ENCODE measurements around the gene MRTFA.

MRTFA gene

DNA sequence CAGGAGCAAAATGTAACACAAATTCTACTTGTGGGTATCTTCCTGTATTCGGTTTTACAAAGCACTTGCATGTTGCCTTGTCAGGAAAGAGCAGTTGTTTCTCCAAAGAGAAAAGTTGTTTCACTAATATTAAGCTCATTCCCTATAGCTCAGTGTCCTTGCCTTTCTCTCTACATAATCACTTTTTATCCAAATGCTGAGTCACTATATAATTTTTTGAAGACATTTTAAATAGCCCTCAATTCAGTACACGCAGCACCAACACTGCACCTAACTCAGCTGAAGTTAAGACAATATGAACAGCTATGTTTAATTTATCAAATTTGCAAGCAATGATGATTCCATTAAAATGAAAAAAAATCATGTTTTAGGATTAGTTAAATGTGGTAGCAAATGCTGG is 14.5 kb upstream of the MRTFA start:
- H3K4me1 ChIP-seq = peaks cover 12% of the 10 kb centered on the region
- H3K27me3 ChIP-seq (ENCODE audit: low read depth) = no peaks in the 10 kb centered on the region
- DNase-seq (ENCODE audit: low spot score in 2 of 2) = no peak
- H3K36me3 ChIP-seq (replicated peaks) = no peaks in the 10 kb centered on the region; the same call in 1 of the 2 replicates
- peak overlapping the region; percentile 63 for H3K4me3 ChIP-seq
- no peaks in the 10 kb centered on the region for H3K9me3 ChIP-seq
- in situ Hi-C loops (cut with MboI; ENCODE audit: low sequenced_read_pairs) = loop anchor here (5.0 kb wide), 1 partner anchor 219 kb away; no protein-coding TSS in a partner anchor

DNA sequence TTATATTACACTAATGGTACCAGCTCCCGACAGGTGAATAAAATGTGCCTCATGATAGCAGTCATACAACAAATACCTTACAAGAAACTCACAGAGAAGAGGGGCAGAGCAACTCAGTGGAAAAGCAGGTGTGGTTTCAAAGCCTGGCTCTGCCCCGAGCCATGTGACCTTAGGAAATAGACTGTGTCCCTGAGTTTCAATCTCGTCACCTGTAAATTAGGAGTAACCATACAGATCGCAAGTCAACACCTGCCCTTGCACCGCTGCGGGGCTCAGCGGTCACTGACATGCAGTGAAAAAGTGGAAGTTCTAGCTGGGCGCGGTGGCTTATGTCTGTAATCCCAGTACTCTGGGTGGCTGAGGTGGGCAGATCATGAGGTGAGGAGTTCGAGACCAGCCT is 11.9 kb upstream of the MRTFA start:
- H3K27me3 ChIP-seq (ENCODE audit: low read depth) = no peaks in the 10 kb centered on the region
- DNase-seq (ENCODE audit: low spot score in 2 of 2) = no peak
- H3K36me3 ChIP-seq (replicated peaks) = no peaks in the 10 kb centered on the region
- in situ Hi-C loops (cut with MboI; ENCODE audit: low sequenced_read_pairs) = no loop called here
- H3K9me3 ChIP-seq = no peaks in the 10 kb centered on the region
- H3K4me3 ChIP-seq = no peak overlapping the region
- peaks cover 12% of the 10 kb centered on the region for H3K4me1 ChIP-seq

DNA sequence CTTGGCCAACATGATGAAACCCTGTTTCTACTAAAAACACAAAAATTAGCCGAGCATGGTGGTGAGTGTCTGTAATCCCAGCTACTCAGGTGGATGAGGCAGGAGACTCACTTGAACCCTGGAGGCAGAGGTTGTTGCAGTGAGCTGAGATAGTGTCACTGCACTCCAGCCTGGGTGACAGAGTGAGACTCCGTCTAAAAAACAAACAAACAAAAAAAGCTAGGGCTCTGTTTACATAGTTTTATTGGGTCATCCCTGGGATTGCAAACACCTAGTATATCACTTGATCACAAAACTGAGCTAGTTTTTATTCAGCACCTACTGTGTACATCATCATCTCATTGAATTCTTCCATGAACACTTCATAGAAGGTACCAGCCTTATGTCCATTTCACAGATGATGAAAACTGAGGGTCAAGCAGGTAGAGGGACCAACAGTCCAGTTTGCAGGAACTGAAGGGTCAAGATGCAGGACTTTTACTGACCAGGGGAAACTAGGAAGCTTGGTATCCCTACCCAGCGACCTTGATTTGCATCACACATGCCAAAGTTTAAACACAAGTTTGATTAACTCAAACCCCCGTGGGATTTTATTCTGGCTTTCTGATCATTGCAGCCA is 9.2 kb upstream of the MRTFA start:
- in situ Hi-C loops (cut with MboI; ENCODE audit: low sequenced_read_pairs) = no loop called here

DNA sequence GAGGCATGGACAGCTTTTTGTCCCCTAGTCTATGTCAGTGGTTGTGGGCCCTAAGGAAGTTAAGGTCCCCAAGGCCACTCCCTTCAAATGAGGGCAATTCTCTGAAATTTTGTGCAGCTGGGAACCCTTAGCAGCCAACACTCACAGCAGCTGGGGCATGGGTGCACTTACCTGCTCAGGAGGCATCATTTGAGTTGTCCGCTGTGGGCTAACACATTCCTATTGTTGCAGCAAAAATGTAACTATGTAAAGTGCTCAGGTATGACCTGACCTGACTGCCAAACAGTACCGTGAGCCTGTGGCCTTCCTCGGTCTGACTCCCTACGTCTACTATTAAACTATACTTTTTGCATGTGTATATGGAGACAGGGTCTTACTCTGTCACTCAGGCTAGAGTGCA is 5.8 kb upstream of the MRTFA start:
- Histone ChIP-seq H3K4me1 (peaks cover 3% of the 10 kb centered on the region; the same call in 1 of the 2 replicates), H3K27me3 (ENCODE audit: low read depth) (no peaks in the 10 kb centered on the region), H3K36me3 (replicated peaks) (no peaks in the 10 kb centered on the region), H3K9me3 (no peaks in the 10 kb centered on the region), H3K4me3 (no peak overlapping the region)
- in situ Hi-C loops (cut with MboI; ENCODE audit: low sequenced_read_pairs) = loop anchor here (5.0 kb wide), 1 partner anchor 115 kb away; no protein-coding TSS in a partner anchor
- DNase-seq (ENCODE audit: low spot score in 2 of 2) = no peak

More for the DNA sequence above, 9.2 kb upstream of the MRTFA start:
- no peaks in the 10 kb centered on the region for H3K9me3 ChIP-seq
- no peaks in the 10 kb centered on the region for H3K36me3 ChIP-seq (replicated peaks)
- no peak for DNase-seq (ENCODE audit: low spot score in 2 of 2)
- no peak overlapping the region for H3K4me3 ChIP-seq
- no peaks in the 10 kb centered on the region for H3K4me1 ChIP-seq
- no peaks in the 10 kb centered on the region for H3K27me3 ChIP-seq (ENCODE audit: low read depth)

DNA sequence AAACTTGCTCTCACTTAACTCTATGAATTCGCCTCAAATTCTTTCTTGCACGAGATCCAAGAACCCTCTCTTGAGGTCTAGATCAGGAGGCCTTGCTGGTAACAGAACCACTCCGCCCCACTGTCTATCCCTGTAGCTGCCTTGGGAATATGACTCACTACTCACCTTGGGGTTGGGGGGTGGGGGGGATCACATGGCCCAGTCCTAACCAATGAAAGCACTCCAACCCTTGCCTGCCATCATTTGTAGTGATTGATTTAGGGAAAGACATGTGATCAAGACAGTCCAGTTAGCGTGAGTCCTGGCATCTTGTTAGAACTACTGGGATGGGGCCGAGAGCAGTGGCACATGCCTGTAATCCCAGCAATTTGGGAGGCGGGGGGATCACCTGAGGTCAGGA is 4.8 kb upstream of the MRTFA start:
- Histone ChIP-seq H3K36me3 (replicated peaks) (no peaks in the 10 kb centered on the region), H3K4me3 (no peak overlapping the region), H3K4me1 (peaks cover 3% of the 10 kb centered on the region; the same call in 1 of the 2 replicates), H3K27me3 (ENCODE audit: low read depth) (no peaks in the 10 kb centered on the region), H3K9me3 (no peaks in the 10 kb centered on the region)
- no peak for DNase-seq (ENCODE audit: low spot score in 2 of 2)
- in situ Hi-C loops (cut with MboI; ENCODE audit: low sequenced_read_pairs) = loop anchor here (5.0 kb wide), 1 partner anchor 114 kb away; no protein-coding TSS in a partner anchor

DNA sequence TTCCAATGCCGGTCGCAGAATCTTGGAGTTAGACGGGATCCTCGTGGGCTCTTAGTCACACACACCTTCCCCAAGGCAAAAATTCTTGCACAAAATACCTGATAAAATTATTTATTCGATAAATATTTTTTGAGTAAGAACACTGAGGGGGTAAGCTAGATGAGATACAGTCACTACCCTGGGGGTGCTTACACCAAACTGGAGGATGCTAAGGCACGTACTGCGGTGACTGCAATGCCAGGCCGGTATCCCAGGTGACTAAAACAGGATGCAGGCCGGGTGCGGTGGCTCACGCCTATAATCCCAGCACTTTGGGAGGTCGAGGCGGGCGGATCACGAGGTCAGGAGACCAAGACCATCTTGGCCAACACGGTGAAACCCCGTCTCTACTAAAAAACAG is 1.7 kb upstream of the MRTFA start:
- in situ Hi-C loops (cut with MboI; ENCODE audit: low sequenced_read_pairs) = no loop called here
- H3K9me3 ChIP-seq = no peaks in the 10 kb centered on the region
- no peak overlapping the region for H3K4me3 ChIP-seq
- no peaks in the 10 kb centered on the region for H3K36me3 ChIP-seq (replicated peaks)
- H3K4me1 ChIP-seq = peaks cover 9% of the 10 kb centered on the region
- no peaks in the 10 kb centered on the region for H3K27me3 ChIP-seq (ENCODE audit: low read depth)
- DNase-seq (ENCODE audit: low spot score in 2 of 2) = no peak

DNA sequence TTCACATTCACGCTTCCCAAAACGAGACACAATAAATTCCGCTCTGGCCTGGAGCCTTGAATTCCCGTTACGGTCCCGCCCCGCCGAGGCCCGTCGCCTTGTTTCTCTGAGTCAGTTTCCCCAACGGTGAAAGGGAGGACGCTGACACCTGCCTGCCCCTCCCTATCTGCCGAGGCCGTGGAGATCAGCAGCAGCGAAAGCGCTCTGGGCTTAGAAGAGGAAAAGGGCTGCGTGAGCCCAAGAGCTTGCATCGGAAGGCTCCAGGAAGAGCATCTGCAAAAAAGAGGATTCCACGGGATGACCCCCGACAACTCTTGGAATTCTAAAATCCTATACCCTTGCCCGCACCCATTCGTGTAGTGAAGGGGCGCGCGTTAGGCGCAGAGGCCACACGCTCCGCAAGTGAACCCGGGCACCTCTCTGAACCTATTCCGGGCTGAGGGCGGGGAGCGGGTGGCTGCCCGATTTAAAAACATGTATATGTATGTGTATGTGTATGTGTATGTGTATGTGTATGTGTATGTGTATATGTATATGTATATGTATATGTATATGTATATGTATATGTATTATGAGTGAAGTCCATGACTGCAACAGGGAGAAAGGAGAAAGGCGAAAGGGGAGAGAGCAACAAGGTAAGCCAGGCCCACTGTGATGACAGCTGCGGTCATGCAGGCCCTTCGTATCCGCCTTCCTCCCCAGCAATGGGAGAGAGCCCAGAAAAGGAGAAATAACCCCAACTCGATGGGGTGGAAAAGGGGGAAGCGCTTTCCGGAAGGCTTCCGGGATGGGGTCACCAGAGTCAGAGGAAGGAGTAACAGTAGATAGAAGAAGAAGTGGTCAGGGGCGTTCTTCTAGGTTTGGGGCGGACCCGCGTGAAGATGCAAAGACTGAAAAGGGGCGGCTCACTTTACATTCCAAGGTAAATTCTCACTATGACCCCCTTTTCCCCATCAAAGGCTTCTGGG is 948 bp upstream of the MRTFA start:
- in situ Hi-C loops (cut with MboI; ENCODE audit: low sequenced_read_pairs) = no loop called here
- Histone ChIP-seq H3K36me3 (replicated peaks) (no peaks in the 10 kb centered on the region), H3K9me3 (no peaks in the 10 kb centered on the region), H3K4me1 (peaks cover 9% of the 10 kb centered on the region), H3K4me3 (peak overlapping the region; percentile 81), H3K27me3 (ENCODE audit: low read depth) (no peaks in the 10 kb centered on the region)
- peak in 1 of 2 experiments; percentile 21 for DNase-seq (ENCODE audit: low spot score in 2 of 2)

DNA sequence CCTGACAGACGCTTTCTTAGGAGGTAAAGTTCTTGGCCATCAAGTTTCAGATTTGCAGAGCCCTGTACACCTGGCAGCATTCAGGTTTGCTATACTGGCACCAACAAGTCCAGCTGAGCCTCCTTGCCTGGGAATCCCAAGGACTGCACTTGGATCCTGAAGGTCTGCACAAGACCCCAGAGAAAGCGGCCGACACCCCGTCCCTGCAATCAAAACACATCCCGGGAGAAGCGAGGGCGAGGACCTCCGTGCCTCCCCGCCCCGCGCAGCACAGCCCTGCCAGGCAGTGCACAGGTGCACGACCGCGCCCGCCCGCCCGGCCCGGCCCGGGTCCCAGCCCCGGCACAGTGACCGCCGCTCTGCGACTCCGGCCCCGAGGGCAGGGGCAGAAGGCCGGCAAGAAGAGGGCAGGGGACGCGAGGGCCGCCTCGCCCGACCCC is 559 bp downstream of the MRTFA start:
- Histone ChIP-seq H3K9me3 (no peaks in the 10 kb centered on the region), H3K4me1 (peaks cover 15% of the 10 kb centered on the region), H3K4me3 (peak overlapping the region; percentile 81), H3K27me3 (ENCODE audit: low read depth) (no peaks in the 10 kb centered on the region), H3K36me3 (replicated peaks) (no peaks in the 10 kb centered on the region; the same call in 1 of the 2 replicates)
- in situ Hi-C loops (cut with MboI; ENCODE audit: low sequenced_read_pairs) = no loop called here
- peak in 1 of 2 experiments; percentile 40 for DNase-seq (ENCODE audit: low spot score in 2 of 2)

DNA sequence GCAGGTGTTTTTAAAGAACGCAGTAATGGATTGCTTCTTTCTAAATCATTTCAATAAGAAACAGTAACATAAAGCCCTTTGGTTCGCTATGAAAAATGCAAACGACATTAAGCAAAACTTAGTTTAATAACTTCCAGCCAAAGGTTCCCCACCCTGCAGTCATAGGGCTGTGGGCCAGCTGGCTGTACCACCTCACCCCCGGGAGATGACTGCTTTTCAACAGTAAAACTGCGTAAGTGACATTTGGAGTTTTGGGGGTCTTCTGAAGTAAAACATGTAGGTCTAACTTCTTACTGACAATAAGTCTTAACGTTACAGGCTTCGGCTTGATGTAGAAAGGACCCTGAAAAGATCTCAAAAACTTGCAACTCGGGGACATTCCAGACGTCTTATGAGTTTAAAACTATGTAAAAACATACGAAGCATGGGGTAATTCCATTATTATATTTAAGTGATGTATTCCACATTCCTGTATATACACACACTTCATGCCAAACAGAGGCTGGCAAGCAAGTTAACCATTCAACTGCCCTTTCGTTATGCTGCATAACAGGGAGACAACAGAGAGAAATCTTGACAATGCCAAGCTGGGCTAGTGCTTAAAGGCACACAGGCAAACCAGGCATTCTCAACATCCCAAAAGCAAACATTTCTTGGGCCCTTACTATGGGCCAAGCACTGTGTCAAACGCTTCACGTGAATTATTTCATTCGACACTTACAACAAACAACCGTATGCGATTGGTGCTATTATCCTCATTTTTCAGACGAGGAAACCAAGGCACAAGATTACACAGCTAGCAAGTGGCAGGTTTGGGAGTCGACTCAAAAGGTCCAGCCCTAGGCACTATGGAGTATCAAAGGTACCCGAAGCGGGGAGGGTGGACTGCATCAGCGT is 1.2 kb downstream of the MRTFA start:
- in situ Hi-C loops (cut with MboI; ENCODE audit: low sequenced_read_pairs) = no loop called here
- no peak for DNase-seq (ENCODE audit: low spot score in 2 of 2)
- peak overlapping the region; percentile 81 for H3K4me3 ChIP-seq

DNA sequence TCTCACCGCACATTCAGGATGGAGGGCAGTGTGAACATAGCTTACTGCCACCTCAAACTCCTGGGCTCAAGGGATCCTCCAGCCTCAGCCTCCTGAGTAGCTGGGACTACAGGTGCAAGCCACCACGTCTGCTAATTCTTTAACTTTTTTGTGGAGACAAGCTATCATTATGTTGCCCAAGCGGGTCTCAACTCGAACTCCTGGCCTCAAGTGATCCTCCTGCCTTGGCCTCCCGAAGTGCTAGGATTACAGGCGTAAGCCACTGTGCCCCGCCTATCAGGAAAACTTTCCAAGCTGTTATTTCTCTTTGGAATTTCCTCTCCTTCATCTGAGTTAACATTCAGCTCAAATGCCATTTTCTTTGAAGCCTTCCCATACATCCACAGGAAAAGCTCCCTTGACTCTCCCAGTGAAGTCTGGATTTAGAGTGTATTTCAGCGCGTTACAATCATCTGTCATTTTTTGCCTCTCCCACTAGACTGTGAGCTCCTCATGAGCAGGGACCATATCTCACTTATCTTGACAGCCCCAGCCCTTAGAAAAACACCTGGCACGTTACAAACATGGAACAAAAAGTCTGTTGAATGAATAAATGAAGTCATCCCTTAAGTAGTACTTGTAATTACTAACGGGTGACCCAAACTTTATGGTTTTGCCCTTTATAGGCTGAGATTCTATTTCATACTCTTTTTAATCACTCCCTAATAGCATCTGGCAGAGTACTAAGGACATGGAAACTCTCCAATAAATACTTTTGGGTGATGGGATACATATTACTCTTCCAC is 2.2 kb downstream of the MRTFA start:
- DNase-seq (ENCODE audit: low spot score in 2 of 2) = no peak

More for the DNA sequence above, 1.2 kb downstream of the MRTFA start:
- Histone ChIP-seq H3K9me3 (no peaks in the 10 kb centered on the region), H3K36me3 (replicated peaks) (no peaks in the 10 kb centered on the region; the same call in 1 of the 2 replicates), H3K27me3 (ENCODE audit: low read depth) (no peaks in the 10 kb centered on the region), H3K4me1 (peaks cover 15% of the 10 kb centered on the region)

DNA sequence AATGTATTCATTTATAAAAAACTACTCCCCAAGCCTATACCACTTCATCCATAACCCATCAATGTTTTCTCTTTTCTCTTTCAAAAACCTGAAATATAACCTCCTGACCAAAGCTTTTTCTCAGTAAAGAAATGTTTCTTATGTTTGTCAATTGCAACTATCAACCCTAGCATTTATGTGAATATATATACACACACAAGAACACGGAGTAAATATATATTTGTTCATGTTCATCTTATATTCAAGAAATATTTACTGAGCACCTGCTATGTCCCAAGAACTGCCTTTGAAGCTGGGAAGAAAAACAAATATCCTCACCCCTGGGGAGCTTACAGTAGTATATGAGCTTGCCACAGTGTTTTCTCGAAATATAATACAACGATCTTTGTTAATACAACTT is 3.5 kb downstream of the MRTFA start:
- Histone ChIP-seq H3K27me3 (ENCODE audit: low read depth) (no peaks in the 10 kb centered on the region), H3K9me3 (no peaks in the 10 kb centered on the region), H3K4me3 (no peak overlapping the region), H3K4me1 (peaks cover 17% of the 10 kb centered on the region), H3K36me3 (replicated peaks) (no peaks in the 10 kb centered on the region; the same call in 1 of the 2 replicates)
- in situ Hi-C loops (cut with MboI; ENCODE audit: low sequenced_read_pairs) = no loop called here
- DNase-seq (ENCODE audit: low spot score in 2 of 2) = no peak

More for the DNA sequence above, 2.2 kb downstream of the MRTFA start:
- H3K9me3 ChIP-seq = no peaks in the 10 kb centered on the region
- H3K36me3 ChIP-seq (replicated peaks) = no peaks in the 10 kb centered on the region; the same call in 1 of the 2 replicates
- no peaks in the 10 kb centered on the region for H3K27me3 ChIP-seq (ENCODE audit: low read depth)
- H3K4me3 ChIP-seq = no peak overlapping the region
- in situ Hi-C loops (cut with MboI; ENCODE audit: low sequenced_read_pairs) = no loop called here
- peaks cover 15% of the 10 kb centered on the region for H3K4me1 ChIP-seq

DNA sequence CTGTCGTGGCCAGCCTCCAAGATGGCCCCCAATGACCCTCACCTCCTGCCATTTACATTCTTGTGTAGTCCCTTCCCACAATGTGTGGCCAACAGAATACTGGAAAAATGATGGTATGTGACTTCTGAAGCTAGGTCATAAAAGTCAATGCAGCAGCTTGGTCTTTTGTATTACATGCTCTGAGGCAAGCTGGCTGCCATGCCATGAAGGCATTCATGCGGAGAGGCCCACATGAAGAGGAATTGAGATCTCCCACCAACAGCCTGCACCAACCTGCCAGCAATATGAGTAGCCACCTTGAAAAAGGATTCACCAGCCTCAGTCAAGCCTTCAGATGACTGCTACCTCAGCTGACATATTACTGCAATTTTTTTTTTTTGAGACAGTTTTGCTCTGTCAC is 4.6 kb downstream of the MRTFA start:
- Histone ChIP-seq H3K36me3 (replicated peaks) (no peaks in the 10 kb centered on the region; the same call in 1 of the 2 replicates), H3K27me3 (ENCODE audit: low read depth) (no peaks in the 10 kb centered on the region), H3K4me1 (peaks cover 18% of the 10 kb centered on the region; the same call in 1 of the 2 replicates), H3K4me3 (no peak overlapping the region), H3K9me3 (no peaks in the 10 kb centered on the region)
- no peak for DNase-seq (ENCODE audit: low spot score in 2 of 2)
- in situ Hi-C loops (cut with MboI; ENCODE audit: low sequenced_read_pairs) = no loop called here

All from HAP-1 (cell line).